ENCODE data around the gene PTK7.
"Not testable (repeated sequence)": the region's sequence is repeated elsewhere in the genome, so short reads cannot be mapped to it uniquely, and the experiment has no call there.

PTK7 gene

DNA sequence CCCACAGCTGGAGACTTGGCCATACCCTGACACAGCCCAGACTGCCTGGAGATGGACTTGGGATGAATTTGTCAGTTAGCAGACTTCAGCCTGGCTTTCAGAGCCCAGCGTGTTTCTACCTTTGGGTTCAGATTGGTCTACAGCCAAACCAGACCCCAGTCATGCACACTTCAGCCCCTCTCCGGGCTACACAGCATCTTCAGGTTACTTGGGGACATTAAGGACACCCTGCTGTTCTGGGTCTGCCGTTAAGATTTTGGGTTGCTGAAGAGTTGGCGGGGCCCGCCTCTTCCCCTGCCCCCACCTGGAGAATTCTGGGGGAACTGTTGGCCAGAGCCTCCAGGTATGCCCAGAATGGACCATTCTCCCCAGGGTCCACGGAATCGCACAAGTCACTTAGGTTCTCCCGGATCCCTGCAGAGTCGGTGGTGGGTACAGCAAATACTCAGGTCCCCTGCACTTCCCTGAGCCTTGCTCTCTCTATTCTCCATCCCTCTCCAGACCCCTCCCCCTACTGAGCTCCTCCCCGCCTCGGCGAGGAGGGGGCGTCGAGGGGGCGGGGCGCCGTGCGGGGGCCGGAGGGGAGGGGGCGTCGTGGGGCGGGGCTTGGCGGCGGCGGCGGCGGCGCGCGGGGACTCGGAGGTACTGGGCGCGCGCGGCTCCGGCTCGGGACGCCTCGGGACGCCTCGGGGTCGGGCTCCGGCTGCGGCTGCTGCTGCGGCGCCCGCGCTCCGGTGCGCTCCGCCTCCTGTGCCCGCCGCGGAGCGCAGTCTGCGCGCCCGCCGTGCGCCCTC is at the start of gene PTK7:
PTK7 (plus strand) TSS at position 645 of the 794 bp plus-strand sequence. CDS start 175 bp downstream, outside the sequence.
- DNase-seq (ENCODE audit: low read depth, low spot score) = peak; percentile 91

DNA sequence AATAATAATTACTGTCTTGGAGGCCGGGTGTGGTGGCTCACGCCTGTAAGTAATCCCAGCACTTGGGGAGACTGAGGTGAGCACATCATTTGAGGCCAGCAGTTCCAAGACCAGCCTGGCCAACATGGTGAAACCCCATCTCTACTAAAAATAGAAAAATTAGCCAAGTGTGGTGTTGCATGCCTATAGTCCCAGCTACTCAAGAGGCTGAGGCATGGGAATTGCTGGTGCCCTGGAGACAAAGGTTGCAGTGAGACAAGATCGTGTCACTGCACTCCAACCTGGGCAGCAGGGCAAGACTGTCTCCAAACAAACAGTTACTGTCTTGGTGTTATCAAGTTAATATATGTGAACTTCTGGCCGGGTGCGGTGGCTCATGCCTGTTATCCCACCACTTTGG is 49.7 kb upstream of the PTK7 start:
- DNase-seq (ENCODE audit: low read depth, low spot score) = no peak

DNA sequence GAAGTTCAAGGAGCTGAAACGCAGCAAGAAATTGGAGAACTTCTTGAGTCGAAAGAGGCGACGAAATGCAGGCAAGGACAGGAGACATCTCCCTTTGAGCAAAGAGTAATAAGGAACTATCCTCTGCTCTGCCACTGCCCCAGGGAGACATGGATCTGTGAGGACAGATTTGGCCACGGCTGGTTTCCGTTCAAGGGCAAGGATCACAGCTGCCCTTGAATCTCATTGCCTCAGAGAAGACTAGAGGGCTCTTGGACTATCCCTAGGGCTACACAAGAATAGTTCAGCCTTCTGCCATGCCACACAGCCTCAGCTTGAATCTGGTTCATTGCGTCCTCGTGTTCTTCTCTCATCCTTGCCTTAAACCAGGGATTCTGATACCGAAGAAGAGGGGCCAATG is 47.0 kb upstream of the PTK7 start:
- no peak for DNase-seq (ENCODE audit: low read depth, low spot score)

GRCh38 chr6:43032326-43032725 is 43.8 kb upstream of the PTK7 start:
- DNase-seq (ENCODE audit: low read depth, low spot score) = no peak

GRCh38 chr6:43033496-43034189 is 42.5 kb upstream of the PTK7 start:
- DNase-seq (ENCODE audit: low read depth, low spot score) = no peak

GRCh38 chr6:43034190-43034525 is 42.0 kb upstream of the PTK7 start:
- no peak for DNase-seq (ENCODE audit: low read depth, low spot score)

- no peak for DNase-seq (ENCODE audit: low read depth, low spot score)
Measured at GRCh38 chr6:43035495-43036194, 40.5 kb upstream of the PTK7 start.

DNA sequence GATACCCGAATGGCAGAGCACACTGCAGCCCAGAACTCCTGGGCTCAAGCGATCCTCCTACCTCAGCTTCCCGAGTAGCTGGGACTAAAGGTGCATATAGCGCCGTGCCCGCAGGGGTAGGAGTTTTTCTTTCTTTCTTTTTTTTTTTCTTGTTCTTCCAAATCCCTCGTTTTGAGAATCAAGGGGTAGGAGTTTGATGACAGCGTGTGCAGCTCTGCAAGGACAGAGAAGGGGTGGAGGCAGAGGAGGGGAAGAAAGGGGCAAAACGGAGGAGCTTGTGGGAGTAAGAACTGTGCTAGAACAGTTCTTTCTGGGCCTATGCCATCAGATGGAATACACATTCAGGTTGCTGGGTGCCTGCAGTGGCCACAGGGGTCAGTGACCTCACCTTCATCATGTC is 39.4 kb upstream of the PTK7 start:
- no peak for DNase-seq (ENCODE audit: low read depth, low spot score)

GRCh38 chr6:43037197-43037596 is 38.9 kb upstream of the PTK7 start:
- DNase-seq (ENCODE audit: low read depth, low spot score) = peak; percentile 26

DNA sequence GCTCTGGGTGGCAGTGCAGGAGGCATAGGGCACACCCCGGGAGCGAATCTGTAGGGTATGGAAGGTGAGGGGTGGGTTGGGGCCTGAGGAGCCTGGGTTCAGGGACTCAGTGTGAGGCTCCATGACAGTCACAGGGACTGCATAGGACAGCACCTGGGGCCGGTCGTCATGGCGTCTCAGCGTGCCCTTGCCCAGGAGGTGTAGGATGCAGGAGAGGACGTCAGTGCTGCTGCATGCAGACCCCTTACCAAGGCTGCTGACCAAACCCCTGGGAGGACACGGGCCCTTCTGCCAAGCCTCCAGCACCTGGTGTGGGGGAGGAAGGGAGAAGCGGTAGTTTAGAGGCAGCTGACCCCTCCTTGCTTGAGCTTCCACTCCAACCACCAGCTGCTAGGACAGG is 38.4 kb upstream of the PTK7 start:
- DNase-seq (ENCODE audit: low read depth, low spot score) = no peak

DNA sequence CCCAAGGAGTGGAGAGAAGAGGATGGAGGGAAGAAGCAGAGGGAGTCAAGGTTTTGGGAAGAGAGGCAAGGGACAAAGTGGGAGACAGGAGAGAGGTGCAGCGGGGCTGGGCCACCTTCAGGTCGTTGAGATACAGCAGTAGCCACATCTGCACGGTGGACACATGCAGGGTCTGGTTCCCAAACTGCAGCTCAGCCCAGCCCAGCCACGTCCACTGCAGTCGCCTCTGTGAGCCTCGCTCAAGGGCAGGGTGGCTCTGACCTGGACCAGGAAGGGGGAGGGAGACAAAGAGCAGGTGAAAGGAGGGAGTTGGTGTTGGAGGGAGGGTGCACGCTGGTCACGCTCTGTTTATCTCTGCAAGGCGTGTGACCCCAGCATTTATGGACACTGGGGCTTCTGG is 37.4 kb upstream of the PTK7 start:
- no peak for DNase-seq (ENCODE audit: low read depth, low spot score)

- DNase-seq (ENCODE audit: low read depth, low spot score) = no peak
Measured at GRCh38 chr6:43040542-43041257, 35.4 kb upstream of the PTK7 start.

GRCh38 chr6:43041475-43041874 is 34.6 kb upstream of the PTK7 start:
- DNase-seq (ENCODE audit: low read depth, low spot score) = not testable (repeated sequence)

GRCh38 chr6:43043310-43043709 is 32.8 kb upstream of the PTK7 start:
- no peak for DNase-seq (ENCODE audit: low read depth, low spot score)

DNA sequence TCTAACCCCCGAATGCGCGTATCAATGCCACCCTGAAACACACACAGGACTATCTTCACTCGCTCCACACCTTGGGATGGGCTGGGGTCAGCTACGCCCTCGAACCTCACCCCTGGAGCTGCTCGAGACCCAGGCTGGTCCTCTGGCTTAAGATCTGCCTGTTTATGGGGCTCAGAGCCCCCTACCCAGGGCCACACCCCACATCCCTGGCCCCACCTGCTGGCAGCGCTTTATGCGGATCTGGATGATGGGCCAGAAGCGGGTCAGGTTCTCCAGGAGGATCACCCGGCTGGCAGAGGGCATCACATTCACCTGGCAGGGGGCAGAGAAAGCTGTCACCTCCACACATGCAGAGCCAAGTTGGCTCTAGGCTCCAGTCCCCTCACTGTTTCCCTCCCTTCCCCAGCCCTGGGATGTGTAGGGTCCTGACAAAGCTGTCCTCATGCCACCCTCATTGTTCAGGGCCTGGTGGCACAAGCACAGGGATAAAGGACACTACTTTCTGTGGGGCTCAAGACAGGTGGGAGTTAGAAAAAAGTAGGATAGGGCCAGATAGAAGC is 30.7 kb upstream of the PTK7 start:
- no peak for DNase-seq (ENCODE audit: low read depth, low spot score)

- no peak for DNase-seq (ENCODE audit: low read depth, low spot score)
Measured at GRCh38 chr6:43047998-43048397, 28.1 kb upstream of the PTK7 start.

- DNase-seq (ENCODE audit: low read depth, low spot score) = no peak
Measured at GRCh38 chr6:43050981-43051380, 25.1 kb upstream of the PTK7 start.

- DNase-seq (ENCODE audit: low read depth, low spot score) = no peak
Measured at GRCh38 chr6:43052225-43052841, 23.8 kb upstream of the PTK7 start.

- peak; percentile 56 for DNase-seq (ENCODE audit: low read depth, low spot score)
Measured at GRCh38 chr6:43052842-43053544, 23.1 kb upstream of the PTK7 start.

DNA sequence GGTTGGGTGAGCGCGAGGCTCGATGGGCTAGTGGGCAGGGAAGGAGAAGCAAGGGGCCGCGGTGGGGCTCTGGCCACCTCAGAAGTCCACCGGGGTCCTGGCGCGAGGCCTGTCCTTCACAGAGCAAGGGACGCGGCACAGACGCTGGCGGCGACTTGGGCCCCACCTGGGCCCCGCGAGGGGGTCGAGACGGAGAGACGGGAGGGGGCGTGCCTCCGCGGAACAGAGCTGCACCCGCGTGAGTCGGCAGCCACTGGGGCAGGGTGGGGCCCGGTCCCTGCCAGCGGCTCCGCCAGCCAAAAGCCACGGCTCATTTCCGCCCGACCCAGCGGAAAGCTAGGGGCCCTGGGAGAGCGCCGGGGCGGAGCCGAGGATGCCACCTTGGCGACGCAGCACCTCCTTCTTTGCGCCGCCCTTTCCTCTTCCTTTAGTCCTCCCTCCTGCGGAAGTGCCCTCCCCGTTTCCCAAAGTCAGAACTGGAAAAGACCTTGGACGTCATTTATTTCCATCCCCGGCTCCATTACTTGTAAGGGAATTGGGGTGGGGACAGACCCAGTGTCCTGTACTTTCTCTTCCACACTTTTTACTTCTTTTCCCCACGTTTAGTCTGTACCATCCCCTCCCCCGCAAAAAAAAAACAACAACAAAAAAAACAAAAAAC is 22.4 kb upstream of the PTK7 start, which contains the start of gene CUL7:
CUL7 (minus strand) TSS at position 307 of the 661 bp plus-strand sequence. CDS start 1,063 bp downstream, outside the sequence.
- peak; percentile 98 for DNase-seq (ENCODE audit: low read depth, low spot score)
